H1 (cell line): ENCODE results near the gene TMEM258. TPM values are rescaled to one million over a fixed set of nuclear protein-coding genes. Genes with fewer than 3 reads are reported as not detected.
A peak's percentile ranks its signal among the peaks of the same experiment; 100 is the strongest.

ENCODE experiments used
- CTCF ChIA-PET: fragments of 300-600 bp; sonication (Branson Sonifier 250); formaldehyde crosslinking; loops from one replicate; lab custom pipeline; 2021; ENCODE audit not compliant: partially characterized antibody; lab: Charles Lee
- POLR2A ChIA-PET: fragments of 300-600 bp; sonication (Branson Sonifier 250); formaldehyde crosslinking; loops from one replicate; lab custom pipeline; 2021; ENCODE audit warnings: inconsistent platforms; ENCODE audit not compliant: partially characterized antibody; lab: Charles Lee
- DNase-seq, 2 experiments: peaks; one replicate each; pipeline versions ENCODE4 v3.0.0 to v3.0.0-alpha.2; 2010 to 2022; ENCODE audit warnings: low spot score in 2 of 2, low read depth in 1 of 2, mixed read lengths in 1 of 2
- FAIRE-seq: peaks from 2 replicates; lab custom pipeline; 2011; peaks lifted over from hg19 to GRCh38; lab: Jason Lieb, UNC
- H2AFZ ChIP-seq: 2 replicates; pipeline ENCODE4 v1.8.1; 2012; ENCODE audit warnings: low read length, inconsistent platforms
- H2AK5ac ChIP-seq: 2 replicates; pipeline ENCODE4 v1.6.1; 2013; ENCODE audit warnings: low read depth, low read length
- H2BK120ac ChIP-seq: replicated peaks from 2 replicates; pipeline ENCODE3; 2013; ENCODE audit warnings: low read depth, low read length, inconsistent platforms
- H2BK12ac ChIP-seq: 2 replicates; pipeline ENCODE4 v1.6.1; 2013; ENCODE audit warnings: low read depth, low read length
- H2BK15ac ChIP-seq: 2 replicates; pipeline ENCODE4 v1.6.1; 2013; ENCODE audit warnings: low read length
- H2BK20ac ChIP-seq: 2 replicates; pipeline ENCODE4 v1.6.1; 2013; ENCODE audit warnings: low read length
- H2BK5ac ChIP-seq: 2 replicates; pipeline ENCODE4 v1.6.1; 2013; ENCODE audit warnings: low read depth, low read length
- H3K14ac ChIP-seq: 2 replicates; pipeline ENCODE4 v1.6.1; 2013; ENCODE audit warnings: inconsistent platforms; ENCODE audit not compliant: insufficient read length
- H3K18ac ChIP-seq: 2 replicates; pipeline ENCODE4 v1.6.1; 2013; ENCODE audit warnings: low read length; ENCODE audit errors: extremely low read depth
- H3K23ac ChIP-seq: 2 replicates; pipeline ENCODE4 v1.6.1; 2013; ENCODE audit warnings: inconsistent platforms; ENCODE audit not compliant: insufficient read length
- H3K23me2 ChIP-seq: 2 replicates; pipeline ENCODE4 v1.6.1; 2013; ENCODE audit warnings: low read depth, low read length
- H3K27ac ChIP-seq: 2 replicates; pipeline ENCODE4 v1.6.1; 2011; ENCODE audit warnings: low read depth, low read length, inconsistent platforms
- H3K27me3 ChIP-seq, 4 experiments: replicated peaks in 1 of 4; 1 replicate in 1 of 4; 2 replicates in 3 of 4; pipeline versions ENCODE4 v1.6.1 to v1.8.1; 2011 to 2013; ENCODE audit warnings: low read length in 3 of 4, mild to moderate bottlenecking in 3 of 4, inconsistent platforms in 2 of 4, mixed read lengths in 2 of 4, moderate library complexity in 1 of 4; ENCODE audit not compliant: control insufficient read depth in 3 of 4, insufficient read depth in 3 of 4; ENCODE audit errors: extremely low read depth in 1 of 4
- H3K36me3 ChIP-seq, 4 experiments: 2 replicates each; pipeline versions ENCODE4 v1.6.1 to v1.8.1; 2011 to 2013; ENCODE audit warnings: mild to moderate bottlenecking in 4 of 4, low read length in 3 of 4, moderate library complexity in 2 of 4, control low read depth in 1 of 4, inconsistent platforms in 1 of 4; ENCODE audit not compliant: insufficient read depth in 4 of 4, control insufficient read depth in 2 of 4
- H3K4ac ChIP-seq: replicated peaks from 2 replicates; pipeline ENCODE3; 2013; ENCODE audit warnings: low read length, low read depth, mixed read lengths, inconsistent platforms; ENCODE audit not compliant: insufficient read length
- H3K4me1 ChIP-seq, 4 experiments: replicated peaks in 1 of 4; 1 replicate in 1 of 4; 2 replicates in 3 of 4; pipeline versions ENCODE4 v1.6.1 to v1.8.1; 2011 to 2013; ENCODE audit warnings: low read length in 3 of 4, inconsistent platforms in 2 of 4, mixed read lengths in 1 of 4; ENCODE audit not compliant: insufficient read depth in 4 of 4, control insufficient read depth in 3 of 4
- H3K4me2 ChIP-seq, 2 experiments: 2 replicates each; pipeline versions ENCODE4 v1.6.1 to v1.8.1; 2011 to 2013; ENCODE audit warnings: low read depth in 2 of 2, low read length in 2 of 2, control low read depth in 1 of 2, inconsistent platforms in 1 of 2, mild to moderate bottlenecking in 1 of 2; ENCODE audit not compliant: insufficient read depth in 1 of 2
- H3K4me3 ChIP-seq, 4 experiments: fragments of 200-600, 300-600 bp in 1 of 4; sonication (generic), shearing (Covaris generic), sonication (Bioruptor Twin) in 1 of 4; 2 replicates each; pipeline versions ENCODE4 v1.5.1 to v1.8.1; 2011 to 2016; ENCODE audit warnings: low read length in 4 of 4, low read depth in 3 of 4, control low read depth in 2 of 4, inconsistent platforms in 2 of 4, mild to moderate bottlenecking in 2 of 4, mixed read lengths in 1 of 4, moderate library complexity in 1 of 4; ENCODE audit not compliant: insufficient read depth in 2 of 4; ENCODE audit errors: extremely low read depth in 1 of 4
- H3K56ac ChIP-seq: replicated peaks from 2 replicates; pipeline ENCODE3; 2013; ENCODE audit warnings: low read depth, mild to moderate bottlenecking, mixed read lengths, low read length, inconsistent platforms; ENCODE audit not compliant: insufficient read length
- H3K79me1 ChIP-seq: 2 replicates; pipeline ENCODE4 v1.6.1; 2013; ENCODE audit warnings: low read depth, low read length, control low read depth
- H3K79me2 ChIP-seq, 2 experiments: 2 replicates each; pipeline versions ENCODE4 v1.6.1 to v1.8.1; 2012 to 2013; ENCODE audit warnings: low read length in 2 of 2, mild to moderate bottlenecking in 2 of 2, inconsistent platforms in 1 of 2; ENCODE audit not compliant: insufficient read depth in 2 of 2, control insufficient read depth in 1 of 2
- H3K9ac ChIP-seq, 4 experiments: replicated peaks in 1 of 4; 1 replicate in 1 of 4; 2 replicates in 3 of 4; pipeline versions ENCODE4 v1.6.1 to v1.8.1; 2011 to 2013; ENCODE audit warnings: low read depth in 3 of 4, low read length in 3 of 4, control low read depth in 2 of 4, mild to moderate bottlenecking in 2 of 4, moderate library complexity in 2 of 4, inconsistent platforms in 1 of 4; ENCODE audit errors: extremely low read depth in 1 of 4
- H3K9me3 ChIP-seq, 2 experiments: 2 replicates each; pipeline versions ENCODE4 v1.6.1 to v1.8.1; 2012 to 2013; ENCODE audit warnings: mild to moderate bottlenecking in 2 of 2, moderate library complexity in 2 of 2, control low read depth in 1 of 2, inconsistent platforms in 1 of 2, low read depth in 1 of 2, low read length in 1 of 2, mixed read lengths in 1 of 2; ENCODE audit not compliant: insufficient read depth in 2 of 2
- H4K20me1 ChIP-seq, 2 experiments: replicated peaks in 1 of 2; 2 replicates each; pipeline versions ENCODE3 to v1.8.1; 2011 to 2013; ENCODE audit warnings: inconsistent platforms in 2 of 2, low read length in 2 of 2, mild to moderate bottlenecking in 1 of 2; ENCODE audit not compliant: insufficient read depth in 2 of 2, control insufficient read depth in 1 of 2
- H4K5ac ChIP-seq: 2 replicates; pipeline ENCODE4 v1.6.1; 2013; ENCODE audit warnings: low read length, low read depth, mixed read lengths, inconsistent platforms; ENCODE audit not compliant: insufficient read length
- H4K8ac ChIP-seq: 2 replicates; pipeline ENCODE4 v1.8.0; 2013; ENCODE audit warnings: mild to moderate bottlenecking, moderate library complexity, low read length, inconsistent platforms; ENCODE audit not compliant: insufficient read depth; ENCODE audit errors: extremely low read depth
- H4K91ac ChIP-seq: replicated peaks from 2 replicates; pipeline ENCODE3; 2013; ENCODE audit warnings: low read length, mixed read lengths, inconsistent platforms; ENCODE audit not compliant: insufficient read length
- RBBP5 ChIP-seq: IDR thresholded peaks from 2 replicates; pipeline ENCODE4 v1.7.1; 2012; ENCODE audit warnings: low read depth, mild to moderate bottlenecking, inconsistent platforms, low read length, moderate library complexity, borderline replicate concordance
- SUZ12 ChIP-seq: fragments of 200-600 bp; sonication (generic); IDR thresholded peaks from 2 replicates; pipeline ENCODE4 v1.6.1; 2012; ENCODE audit warnings: mild to moderate bottlenecking, inconsistent platforms, low read length, moderate library complexity, mixed read lengths
- WGBS, 2 experiments: shearing (Covaris generic) in 1 of 2; methylation state at CpG; one replicate each; pipeline versions ENCODE4 v1.1.6 to v1.1.7; 2013 to 2015; ENCODE audit warnings: low lambda C conversion rate in 2 of 2, mixed read lengths in 2 of 2, inconsistent platforms in 1 of 2, low coverage in 1 of 2, missing lambda C conversion rate in 1 of 2; ENCODE audit not compliant: insufficient replicate concordance in 2 of 2, insufficient coverage in 1 of 2, insufficient read length in 1 of 2; ENCODE audit errors: extremely low coverage in 1 of 2, missing lambda C conversion rate in 1 of 2; 5-methylcytosine and 5-hydroxymethylcytosine counted together
- polyA plus RNA-seq, 7 experiments: library from polyadenylated mRNA; depleted of rRNA in 3 of 7; stranded (reverse) in 5 of 7; unstranded in 2 of 7; fragments of >200 nt in 5 of 7; fragments of 200-250 nt in 2 of 7; gene quantifications; 1 replicate in 5 of 7; 2 replicates in 1 of 7; 4 replicates in 1 of 7; pipeline versions ENCODE4 v1.2.1 to v1.2.3, GENCODE V29; 2011 to 2013; ENCODE audit warnings: missing spikeins in 2 of 7, mixed read lengths in 2 of 7
- total RNA-seq: library from RNA; stranded (reverse); fragmentation: NEBNext Ultra II Directional; extraction: Animal tissue kit (Norgen Biotek cat#: 25700); gene quantifications from 2 replicates; pipeline ENCODE4 v1.2.1, GENCODE V29; 2021

The TMEM258 gene
- total and polyA plus RNA-seq, 2 of the 8 experiments (the other 6 are each of a cell fraction or from before 2014, with no cell fraction given): 186 to 759 TPM

DNA sequence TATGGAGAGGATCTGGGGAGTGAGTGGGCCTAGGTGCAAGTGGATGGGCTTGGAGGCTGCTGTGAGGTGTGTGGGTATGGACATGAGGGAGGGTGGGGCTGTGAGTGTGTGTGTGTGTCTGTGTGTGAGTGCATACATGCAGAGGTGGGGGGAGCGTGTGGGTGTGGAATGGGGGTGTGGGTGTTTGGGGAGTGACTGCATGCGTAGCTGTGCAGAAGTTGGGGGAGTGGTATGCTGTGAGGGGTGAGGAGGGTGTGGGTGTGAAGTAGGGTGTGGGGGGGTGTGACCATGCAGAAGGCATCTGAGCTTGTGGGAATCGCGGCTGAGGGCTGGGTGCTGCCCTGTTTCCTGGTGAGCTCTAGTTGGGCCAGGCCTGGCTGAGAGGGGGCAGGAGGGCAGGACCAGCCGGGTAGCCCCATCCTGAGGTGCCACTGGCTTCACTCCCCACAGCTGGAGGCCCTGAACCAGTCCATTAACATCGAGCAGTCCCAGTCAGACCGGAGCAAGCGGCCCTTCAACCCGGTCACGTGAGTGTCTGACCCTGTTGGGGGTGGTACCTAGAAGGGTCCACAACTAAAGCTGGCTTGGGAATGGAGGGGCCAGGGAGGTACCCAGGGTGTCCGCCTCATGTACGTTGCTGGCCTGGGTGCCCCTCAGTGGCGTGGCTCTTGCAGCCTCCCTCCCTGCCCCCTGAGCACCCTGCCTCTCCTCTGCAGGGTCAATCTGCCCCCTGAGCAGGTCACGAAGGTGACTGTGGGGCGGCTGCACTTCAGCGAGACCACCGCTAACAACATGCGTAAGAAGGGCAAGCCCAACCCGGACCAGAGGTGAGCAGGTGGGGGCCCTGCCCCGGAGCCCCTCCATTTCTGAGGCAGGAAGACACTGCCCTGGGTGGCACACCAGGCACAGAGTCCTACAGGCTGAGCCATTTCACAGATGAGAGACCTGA, 16.5 kb downstream of the TMEM258 start:
- TF ChIP-seq RBBP5 (no peak), SUZ12 (no peak)
- no peak overlapping the region for H4K8ac ChIP-seq
- H3K36me3 ChIP-seq: no peaks in the 10 kb centered on the region
- no peaks in the 10 kb centered on the region for H3K9me3 ChIP-seq
- H3K18ac ChIP-seq: no peak overlapping the region
- no peak overlapping the region for H2AFZ ChIP-seq
- H3K56ac ChIP-seq: no peak overlapping the region
- no peak overlapping the region for H3K14ac ChIP-seq
- H3K4me1 ChIP-seq: peaks cover 0 to 19% (median 10%) of the 10 kb centered on the region in 4 experiments; a peak in 6 of 7 replicates
- H4K5ac ChIP-seq: no peak overlapping the region
- H4K20me1 ChIP-seq: no peaks in the 10 kb centered on the region
- 89% methylated on average over 20 of the region's 20 CpGs; no CpG with 5 or more reads in 1 of the 2 experiments for WGBS, 2 experiments
- H2BK20ac ChIP-seq: no peak overlapping the region
- H3K23ac ChIP-seq: no peak overlapping the region
- no peak overlapping the region for H3K9ac ChIP-seq
- ChIA-PET POLR2A (interaction anchor here (0.7 to 4.0 kb wide), 4 partner anchors 9 to 22 kb away, joined by 3 to 16 read pairs (median 5); no protein-coding TSS in a partner anchor), CTCF (interaction anchor here (0.7 to 7.2 kb wide), 19 partner anchors 8 to 94 kb away, joined by 3 to 52 read pairs (median 4); partner anchors contain the start of genes FEN1, MYRF and TMEM258)
- H2BK5ac ChIP-seq: 0 out of 2 replicates have a peak overlapping the region, but pooled peaks have one; percentile 21
- no peak for DNase-seq
- H2AK5ac ChIP-seq: no peak overlapping the region
- no peaks in the 10 kb centered on the region for H3K79me2 ChIP-seq
- H3K23me2 ChIP-seq: no peaks in the 10 kb centered on the region
- no peak overlapping the region for H3K4me2 ChIP-seq
- no peak overlapping the region for H3K4ac ChIP-seq
- H2BK120ac ChIP-seq: no peak overlapping the region
- H2BK12ac ChIP-seq: peak overlapping the region; percentile 42; the same call in 1 of the 2 replicates
- no peak overlapping the region for H2BK15ac ChIP-seq
- H3K4me3 ChIP-seq: no peak overlapping the region
- no peaks in the 10 kb centered on the region; a peak in 1 of 7 replicates for H3K27me3 ChIP-seq
- H4K91ac ChIP-seq: no peak overlapping the region
- H3K79me1 ChIP-seq: no peaks in the 10 kb centered on the region
- no peak for FAIRE-seq
- H3K27ac ChIP-seq: no peak overlapping the region
